CD4-positive, alpha-beta T cell treated with Interleukin-17A for 4 hours (primary cell): ENCODE data around the gene RHOBTB3.

Experiments
- DNase-seq: peaks from one replicate; pipeline ENCODE4 v3.0.0-alpha.2; 2020; ENCODE audit warnings: mixed read lengths

The RHOBTB3 gene

GRCh38 chr5:95843733-95844223 lies 112.6 kb downstream of the RHOBTB3 start:
- no peak for DNase-seq

GRCh38 chr5:95845391-95845790 lies 114.3 kb downstream of the RHOBTB3 start:
- no peak for DNase-seq
